Endothelial cell of umbilical vein (primary cell): ENCODE measurements around the gene MEIOSIN. TPM values are rescaled to one million over a fixed set of nuclear protein-coding genes. Genes with fewer than 3 reads are reported as not detected.
A peak's percentile ranks its signal among the peaks of the same experiment; 100 is the strongest.

Experiments
- BruUV-seq: library from RNA; stranded (reverse); fragments of 400-500 nt; replicated peaks from 2 replicates; lab custom pipeline; 2021; lab: Mats Ljungman, UMichigan
- CTCF ChIA-PET: fragments of 300-600, 350-600 bp; sonication (Branson Sonifier 250); formaldehyde crosslinking; loops from one replicate; lab custom pipeline; 2021; ENCODE audit warnings: antibody characterized with exemption, inconsistent platforms; lab: Charles Lee
- POLR2A ChIA-PET: fragments of 300-600, 350-600 bp; sonication (Branson Sonifier 250); formaldehyde crosslinking; loops from one replicate; lab custom pipeline; 2021; ENCODE audit warnings: antibody characterized with exemption, inconsistent platforms; lab: Charles Lee
- DNase-seq: peaks from one replicate; pipeline ENCODE4 v3.0.0-alpha.2; 2011; ENCODE audit warnings: low read depth, low spot score
- FAIRE-seq: peaks from 2 replicates; lab custom pipeline; 2011; peaks lifted over from hg19 to GRCh38; lab: Jason Lieb, UNC
- H2AFZ ChIP-seq: 2 replicates; pipeline ENCODE4 v1.6.0; 2012; ENCODE audit warnings: low read depth, low read length, control low read depth, inconsistent platforms
- H3K27ac ChIP-seq: 2 replicates; pipeline ENCODE4 v1.5.1; 2011; ENCODE audit warnings: low read depth, mild to moderate bottlenecking, control low read depth, low read length, moderate library complexity; ENCODE audit not compliant: insufficient read depth
- H3K27me3 ChIP-seq, 2 experiments: 2 replicates each; pipeline versions ENCODE4 v1.6.0 to v1.6.1; 2011; ENCODE audit warnings: low read length in 2 of 2, mixed read lengths in 1 of 2; ENCODE audit not compliant: control insufficient read depth in 2 of 2, insufficient read depth in 2 of 2
- H3K36me3 ChIP-seq, 2 experiments: 2 replicates in 1 of 2; 3 replicates in 1 of 2; pipeline ENCODE4 v1.5.1; 2011; ENCODE audit warnings: low read length in 2 of 2, mild to moderate bottlenecking in 1 of 2, moderate library complexity in 1 of 2; ENCODE audit not compliant: control insufficient read depth in 2 of 2, insufficient read depth in 2 of 2; ENCODE audit errors: extremely low read depth in 1 of 2
- H3K4me1 ChIP-seq: 3 replicates; pipeline ENCODE4 v1.5.1; 2011; ENCODE audit warnings: mild to moderate bottlenecking, low read length; ENCODE audit not compliant: control insufficient read depth, insufficient read depth; ENCODE audit errors: extremely low read depth
- H3K4me2 ChIP-seq: 2 replicates; pipeline ENCODE4 v1.6.1; 2011; ENCODE audit warnings: low read length, control low read depth, mixed read lengths; ENCODE audit not compliant: insufficient read depth
- H3K4me3 ChIP-seq, 3 experiments: fragments of 200-600 bp in 1 of 3; sonication (generic), shearing (Covaris generic) in 1 of 3; replicated peaks in 1 of 3; 2 replicates each; pipeline ENCODE4 v1.5.1; 2011 to 2016; ENCODE audit warnings: control low read depth in 3 of 3, low read length in 3 of 3, mild to moderate bottlenecking in 2 of 3, inconsistent platforms in 1 of 3, low read depth in 1 of 3, moderate library complexity in 1 of 3; ENCODE audit not compliant: insufficient read depth in 1 of 3
- H3K79me2 ChIP-seq: 2 replicates; pipeline ENCODE4 v1.6.0; 2012; ENCODE audit warnings: low read length, inconsistent platforms; ENCODE audit not compliant: control insufficient read depth, insufficient read depth
- H3K9ac ChIP-seq: replicated peaks from 2 replicates; pipeline ENCODE3; 2011; ENCODE audit warnings: low read length, control low read depth; ENCODE audit not compliant: insufficient read depth; ENCODE audit errors: extremely low read depth
- H3K9me1 ChIP-seq: replicated peaks from 3 replicates; pipeline ENCODE4 v1.6.0; 2011; ENCODE audit warnings: mild to moderate bottlenecking, low read length; ENCODE audit not compliant: control insufficient read depth, insufficient read depth; ENCODE audit errors: extremely low read depth
- H3K9me3 ChIP-seq: replicated peaks from 2 replicates; pipeline ENCODE4 v1.5.1; 2012; ENCODE audit warnings: low read length, inconsistent platforms; ENCODE audit not compliant: control insufficient read depth, insufficient read depth
- H4K20me1 ChIP-seq: replicated peaks from 2 replicates; pipeline ENCODE3; 2011; ENCODE audit warnings: mild to moderate bottlenecking, low read length; ENCODE audit not compliant: control insufficient read depth, insufficient read depth; ENCODE audit errors: extremely low read depth
- CTCF ChIP-seq, 2 donors: IDR thresholded peaks; 1 replicate in 1 of 2; 2 replicates in 1 of 2; pipeline ENCODE4 v1.5.1; 2011; ENCODE audit warnings: low read length in 2 of 2, mild to moderate bottlenecking in 2 of 2, moderate library complexity in 2 of 2, control low read depth in 1 of 2, inconsistent platforms in 1 of 2, low read depth in 1 of 2; ENCODE audit not compliant: insufficient read depth in 1 of 2; ENCODE audit errors: extremely low read depth in 1 of 2
- EZH2 ChIP-seq: IDR thresholded peaks from 2 replicates; pipeline ENCODE4 v1.6.1; 2012; ENCODE audit warnings: borderline replicate concordance, low read depth, mild to moderate bottlenecking, moderate library complexity, low read length, inconsistent platforms; ENCODE audit not compliant: severe bottlenecking
- FOS ChIP-seq: IDR thresholded peaks from 2 replicates; pipeline ENCODE4 v1.6.1; 2011; ENCODE audit warnings: mild to moderate bottlenecking, low read length, moderate library complexity, borderline replicate concordance; ENCODE audit not compliant: insufficient read depth
- GATA2 ChIP-seq: IDR thresholded peaks from 2 replicates; pipeline ENCODE4 v1.7.0; 2011; ENCODE audit warnings: low read depth, mild to moderate bottlenecking, moderate library complexity, mixed read lengths, low read length; ENCODE audit not compliant: insufficient read length, insufficient read depth
- JUN ChIP-seq: IDR thresholded peaks from 2 replicates; pipeline ENCODE4 v1.6.1; 2011; ENCODE audit warnings: borderline replicate concordance, low read depth; ENCODE audit not compliant: insufficient read length, insufficient read depth
- MAX ChIP-seq: IDR thresholded peaks from 2 replicates; pipeline ENCODE4 v1.6.1; 2011; ENCODE audit not compliant: insufficient read depth, insufficient read length
- MYC ChIP-seq: IDR thresholded peaks from one replicate; pipeline ENCODE4 v1.6.1; 2011; ENCODE audit warnings: mild to moderate bottlenecking, low read depth, low read length
- POLR2A ChIP-seq: IDR thresholded peaks from 2 replicates; pipeline ENCODE4 v1.6.1; 2012; ENCODE audit warnings: low read depth, mild to moderate bottlenecking, control low read depth, low read length
- POLR2AphosphoS5 ChIP-seq: IDR thresholded peaks from 2 replicates; pipeline ENCODE4 v1.6.1; 2012; ENCODE audit warnings: low read depth, mild to moderate bottlenecking, control low read depth, low read length, moderate library complexity; ENCODE audit not compliant: insufficient read depth
- dilution Hi-C: fragments of 300-500 bp; cut with MboI; formaldehyde crosslinking; loops from one replicate; pipeline ENCODE4 v1.15.0; 2019; ENCODE audit warnings: low sequenced_read_pairs; ENCODE audit not compliant: extremely low pct_ligation_motif_present
- intact Hi-C: fragments of 100-400 bp; cut with micrococcal nuclease; formaldehyde crosslinking; loops from one replicate; pipeline ENCODE4 v1.10.0; 2022
- polyA plus RNA-seq, 4 experiments: library from polyadenylated mRNA; depleted of rRNA in 3 of 4; stranded (reverse) in 3 of 4; unstranded in 1 of 4; fragments of >200 nt; gene quantifications; 2 replicates each; pipeline versions ENCODE4 v1.2.1 to v1.2.3, GENCODE V29; 2011 to 2012; ENCODE audit warnings: missing spikeins in 1 of 4
- total RNA-seq: library from RNA; stranded (reverse); gene quantifications from 2 replicates; pipeline ENCODE4 v1.2.3, GENCODE V29; 2021

The MEIOSIN gene
- total and polyA plus RNA-seq, 2 donors (not counting 3 experiments of a cell fraction or from before 2014, with no cell fraction given): not detected

- H3K9ac ChIP-seq: no peak overlapping the region
- H3K27ac ChIP-seq: peak overlapping the region; percentile 21
- peak overlapping the region; percentile 71 for H3K4me2 ChIP-seq
- intact Hi-C loops (loop anchor here (1.0 kb wide), 3 partner anchors 9 to 29 kb away; partner anchors contain the start of gene DMWD), dilution Hi-C loops (no loop called here)
- FAIRE-seq (peak; percentile 99), DNase-seq (peak; percentile 98)
- H3K27me3 ChIP-seq: no peaks in the 10 kb centered on the region
- H3K4me1 ChIP-seq: peaks cover 14% of the 10 kb centered on the region
- H2AFZ ChIP-seq: peak overlapping the region; percentile 19
- H3K79me2 ChIP-seq: peaks cover 2% of the 10 kb centered on the region
- BruUV-seq: no TSS peak
- H4K20me1 ChIP-seq: no peaks in the 10 kb centered on the region
- H3K4me3 ChIP-seq: peak overlapping the region; percentile 13 to 49 (median 45)
- ChIA-PET CTCF (interaction anchor here (0.7 to 6.7 kb wide), 23 partner anchors 10 to 232 kb away, joined by 3 to 125 read pairs (median 4); partner anchors contain the start of genes DMPK, DMWD, QPCTL and SNRPD2), POLR2A (interaction anchor here (0.6 to 2.2 kb wide), 10 partner anchors 18 to 272 kb away, joined by 3 to 9 read pairs (median 4); partner anchors contain the start of genes FBXO46, PPM1N and QPCTL)
- TF ChIP-seq POLR2A: peak; percentile 70
- TF ChIP-seq FOS: no peak
- TF ChIP-seq MYC: no peak
- TF ChIP-seq GATA2: no peak
- peak; percentile 92 to 98 for TF ChIP-seq CTCF (IDR thresholded peaks at IDR 0.05; ENCODE audit: extremely low read depth in 1 of 2, insufficient read depth in 1 of 2, low read depth in 1 of 2, low read length in 2 of 2)
- TF ChIP-seq POLR2AphosphoS5: peak; percentile 82
- no peak for TF ChIP-seq JUN
- no peak for TF ChIP-seq MAX
- no peak for TF ChIP-seq EZH2
- no peaks in the 10 kb centered on the region for H3K9me1 ChIP-seq
- H3K9me3 ChIP-seq: no peaks in the 10 kb centered on the region
- peaks cover 3% of the 10 kb centered on the region in 2 experiments for H3K36me3 ChIP-seq
These were observed 37.2 kb downstream of the MEIOSIN start for GRCh38 chr19:45770192-45771101.
